Testis (tissue), 2 donors: ENCODE results near the gene NUP133.

Source experiments
- POLR2A ChIP-seq: fragments of 450-650 bp; IDR thresholded peaks from one replicate; pipeline ENCODE4 v1.6.1; 2017; ENCODE audit warnings: antibody characterized with exemption, mild to moderate bottlenecking, moderate library complexity
- TF ChIP-seq, protein P1 (sequence below), 3 experiments: fragments of 450-650 bp in 2 of 3; fragments of 200-600 bp in 1 of 3; sonication (generic) in 1 of 3; IDR thresholded peaks; one replicate each; pipeline ENCODE4 v1.5.1; 2016 to 2019; ENCODE audit warnings: antibody characterized with exemption in 3 of 3, mild to moderate bottlenecking in 2 of 3, moderate library complexity in 1 of 3

DNA sequence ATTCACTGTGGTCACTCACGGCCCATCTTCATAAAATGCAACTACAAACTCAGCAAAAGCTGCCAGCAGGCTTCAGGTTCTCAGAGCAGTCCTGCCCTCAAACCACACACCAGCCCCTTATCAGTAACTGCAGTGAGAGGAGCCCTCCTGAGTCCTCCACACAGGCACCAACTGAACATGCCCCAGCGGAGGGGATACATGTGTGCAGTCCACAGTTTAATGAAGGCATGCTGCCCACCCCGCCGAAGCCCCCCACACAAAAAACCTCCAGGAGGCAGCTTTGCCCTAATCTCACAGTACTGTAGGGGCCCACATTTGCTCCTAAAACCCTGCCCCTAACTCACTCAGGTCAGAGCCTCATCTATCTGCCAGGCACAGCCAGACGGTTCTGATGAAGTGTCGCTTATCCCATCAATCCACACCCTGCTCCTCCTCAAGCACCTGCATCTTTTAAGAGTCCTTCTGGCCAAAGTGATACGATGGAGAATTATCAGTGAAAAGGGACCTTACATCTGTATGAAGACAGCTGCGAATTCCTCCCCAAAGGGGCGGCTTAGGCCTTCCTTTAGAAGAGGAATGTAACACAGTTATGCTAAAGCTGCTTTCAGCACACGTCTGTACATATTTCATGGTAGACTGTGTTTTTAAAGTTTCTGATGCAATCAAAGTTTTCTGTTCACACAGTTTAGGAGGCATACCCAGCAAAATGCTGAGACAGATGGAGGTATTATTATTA is 46.9 kb upstream of the NUP133 start:
- TF ChIP-seq, protein P1, sequence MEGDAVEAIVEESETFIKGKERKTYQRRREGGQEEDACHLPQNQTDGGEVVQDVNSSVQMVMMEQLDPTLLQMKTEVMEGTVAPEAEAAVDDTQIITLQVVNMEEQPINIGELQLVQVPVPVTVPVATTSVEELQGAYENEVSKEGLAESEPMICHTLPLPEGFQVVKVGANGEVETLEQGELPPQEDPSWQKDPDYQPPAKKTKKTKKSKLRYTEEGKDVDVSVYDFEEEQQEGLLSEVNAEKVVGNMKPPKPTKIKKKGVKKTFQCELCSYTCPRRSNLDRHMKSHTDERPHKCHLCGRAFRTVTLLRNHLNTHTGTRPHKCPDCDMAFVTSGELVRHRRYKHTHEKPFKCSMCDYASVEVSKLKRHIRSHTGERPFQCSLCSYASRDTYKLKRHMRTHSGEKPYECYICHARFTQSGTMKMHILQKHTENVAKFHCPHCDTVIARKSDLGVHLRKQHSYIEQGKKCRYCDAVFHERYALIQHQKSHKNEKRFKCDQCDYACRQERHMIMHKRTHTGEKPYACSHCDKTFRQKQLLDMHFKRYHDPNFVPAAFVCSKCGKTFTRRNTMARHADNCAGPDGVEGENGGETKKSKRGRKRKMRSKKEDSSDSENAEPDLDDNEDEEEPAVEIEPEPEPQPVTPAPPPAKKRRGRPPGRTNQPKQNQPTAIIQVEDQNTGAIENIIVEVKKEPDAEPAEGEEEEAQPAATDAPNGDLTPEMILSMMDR (IDR thresholded peaks at IDR 0.05), result no peak
- no peak for TF ChIP-seq POLR2A
